ENCODE data around the gene OR8B12. TPM values are rescaled to one million over a fixed set of nuclear protein-coding genes. Genes with fewer than 3 reads are reported as not detected.
"Not testable (repeated sequence)": the region's sequence is repeated elsewhere in the genome, so short reads cannot be mapped to it uniquely, and the experiment has no call there.

OR8B12 gene
- total and polyA plus RNA-seq, 10 of the 15 experiments (the other 5 are each of a cell fraction or from before 2014, with no cell fraction given): not detected

DNA sequence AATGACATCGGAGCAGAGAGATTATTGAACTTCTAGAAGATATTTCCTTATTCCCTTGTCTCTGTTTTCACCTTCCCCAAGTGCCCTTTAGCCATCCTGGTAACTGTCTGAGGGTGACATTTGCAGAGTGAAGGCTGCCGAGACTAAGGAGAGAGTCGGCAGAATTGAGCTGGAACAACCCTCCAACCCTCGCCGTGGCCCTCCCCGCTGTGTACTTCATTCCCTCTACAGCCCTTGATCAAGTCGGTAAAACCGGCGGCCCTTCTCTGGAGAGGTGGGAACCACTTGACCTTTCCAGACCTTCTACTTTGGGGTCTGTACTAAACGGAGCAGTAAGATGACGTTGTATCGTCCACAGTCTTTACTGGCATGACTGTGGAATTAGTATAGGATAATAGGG is 26.1 kb downstream of the OR8B12 start (continued):
- TF ChIP-seq, protein P1, sequence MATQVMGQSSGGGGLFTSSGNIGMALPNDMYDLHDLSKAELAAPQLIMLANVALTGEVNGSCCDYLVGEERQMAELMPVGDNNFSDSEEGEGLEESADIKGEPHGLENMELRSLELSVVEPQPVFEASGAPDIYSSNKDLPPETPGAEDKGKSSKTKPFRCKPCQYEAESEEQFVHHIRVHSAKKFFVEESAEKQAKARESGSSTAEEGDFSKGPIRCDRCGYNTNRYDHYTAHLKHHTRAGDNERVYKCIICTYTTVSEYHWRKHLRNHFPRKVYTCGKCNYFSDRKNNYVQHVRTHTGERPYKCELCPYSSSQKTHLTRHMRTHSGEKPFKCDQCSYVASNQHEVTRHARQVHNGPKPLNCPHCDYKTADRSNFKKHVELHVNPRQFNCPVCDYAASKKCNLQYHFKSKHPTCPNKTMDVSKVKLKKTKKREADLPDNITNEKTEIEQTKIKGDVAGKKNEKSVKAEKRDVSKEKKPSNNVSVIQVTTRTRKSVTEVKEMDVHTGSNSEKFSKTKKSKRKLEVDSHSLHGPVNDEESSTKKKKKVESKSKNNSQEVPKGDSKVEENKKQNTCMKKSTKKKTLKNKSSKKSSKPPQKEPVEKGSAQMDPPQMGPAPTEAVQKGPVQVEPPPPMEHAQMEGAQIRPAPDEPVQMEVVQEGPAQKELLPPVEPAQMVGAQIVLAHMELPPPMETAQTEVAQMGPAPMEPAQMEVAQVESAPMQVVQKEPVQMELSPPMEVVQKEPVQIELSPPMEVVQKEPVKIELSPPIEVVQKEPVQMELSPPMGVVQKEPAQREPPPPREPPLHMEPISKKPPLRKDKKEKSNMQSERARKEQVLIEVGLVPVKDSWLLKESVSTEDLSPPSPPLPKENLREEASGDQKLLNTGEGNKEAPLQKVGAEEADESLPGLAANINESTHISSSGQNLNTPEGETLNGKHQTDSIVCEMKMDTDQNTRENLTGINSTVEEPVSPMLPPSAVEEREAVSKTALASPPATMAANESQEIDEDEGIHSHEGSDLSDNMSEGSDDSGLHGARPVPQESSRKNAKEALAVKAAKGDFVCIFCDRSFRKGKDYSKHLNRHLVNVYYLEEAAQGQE (IDR thresholded peaks at IDR 0.05; ENCODE audit: low read depth, low read length): no peak
- TF ChIP-seq, protein P2, sequence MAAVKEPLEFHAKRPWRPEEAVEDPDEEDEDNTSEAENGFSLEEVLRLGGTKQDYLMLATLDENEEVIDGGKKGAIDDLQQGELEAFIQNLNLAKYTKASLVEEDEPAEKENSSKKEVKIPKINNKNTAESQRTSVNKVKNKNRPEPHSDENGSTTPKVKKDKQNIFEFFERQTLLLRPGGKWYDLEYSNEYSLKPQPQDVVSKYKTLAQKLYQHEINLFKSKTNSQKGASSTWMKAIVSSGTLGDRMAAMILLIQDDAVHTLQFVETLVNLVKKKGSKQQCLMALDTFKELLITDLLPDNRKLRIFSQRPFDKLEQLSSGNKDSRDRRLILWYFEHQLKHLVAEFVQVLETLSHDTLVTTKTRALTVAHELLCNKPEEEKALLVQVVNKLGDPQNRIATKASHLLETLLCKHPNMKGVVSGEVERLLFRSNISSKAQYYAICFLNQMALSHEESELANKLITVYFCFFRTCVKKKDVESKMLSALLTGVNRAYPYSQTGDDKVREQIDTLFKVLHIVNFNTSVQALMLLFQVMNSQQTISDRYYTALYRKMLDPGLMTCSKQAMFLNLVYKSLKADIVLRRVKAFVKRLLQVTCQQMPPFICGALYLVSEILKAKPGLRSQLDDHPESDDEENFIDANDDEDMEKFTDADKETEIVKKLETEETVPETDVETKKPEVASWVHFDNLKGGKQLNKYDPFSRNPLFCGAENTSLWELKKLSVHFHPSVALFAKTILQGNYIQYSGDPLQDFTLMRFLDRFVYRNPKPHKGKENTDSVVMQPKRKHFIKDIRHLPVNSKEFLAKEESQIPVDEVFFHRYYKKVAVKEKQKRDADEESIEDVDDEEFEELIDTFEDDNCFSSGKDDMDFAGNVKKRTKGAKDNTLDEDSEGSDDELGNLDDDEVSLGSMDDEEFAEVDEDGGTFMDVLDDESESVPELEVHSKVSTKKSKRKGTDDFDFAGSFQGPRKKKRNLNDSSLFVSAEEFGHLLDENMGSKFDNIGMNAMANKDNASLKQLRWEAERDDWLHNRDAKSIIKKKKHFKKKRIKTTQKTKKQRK (IDR thresholded peaks at IDR 0.05; ENCODE audit: low read depth, low read length): no peak
- no peak for TF ChIP-seq IRF4 (IDR thresholded peaks at IDR 0.05; ENCODE audit: low read depth, low read length)
- no peak for TF ChIP-seq POU2F2 (IDR thresholded peaks at IDR 0.05; ENCODE audit: borderline replicate concordance, low read depth, low read length)
- no peak for TF ChIP-seq PML (IDR thresholded peaks at IDR 0.05; ENCODE audit: low read length)
- no peak for TF ChIP-seq E2F8 (IDR thresholded peaks at IDR 0.05; ENCODE audit: low read depth, partially characterized antibody)

DNA sequence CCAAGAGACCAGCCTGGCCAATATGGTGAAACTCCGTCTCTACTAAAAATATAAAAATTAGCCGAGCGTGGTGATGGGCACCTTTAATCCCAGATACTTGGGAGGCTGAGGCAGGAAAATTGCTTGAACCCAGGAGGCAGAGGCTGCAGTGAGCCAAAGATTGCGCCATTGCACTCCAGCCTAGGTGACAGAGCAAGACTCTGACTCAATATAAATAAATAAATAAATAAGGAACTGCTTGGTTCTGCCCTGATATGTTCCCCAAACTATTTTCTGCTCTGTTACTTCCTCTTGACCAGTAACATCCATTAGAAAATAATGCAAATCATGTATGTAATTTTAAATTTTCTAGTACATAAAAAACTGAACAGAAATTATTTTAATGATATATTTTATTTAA is 28.8 kb downstream of the OR8B12 start:
- H3K9ac ChIP-seq (ENCODE audit: control insufficient read depth, insufficient read depth, low read length); intact Hi-C loops (cut with micrococcal nuclease; ENCODE audit: unreplicated experiment); in situ Hi-C loops (cut with MboI); H2AFZ ChIP-seq (ENCODE audit: control insufficient read depth, low read depth, low read length); H3K4me3 ChIP-seq; POLR2A ChIA-PET; H3K4me2 ChIP-seq (ENCODE audit: control insufficient read depth, insufficient read depth); H3K36me3 ChIP-seq (ENCODE audit: control insufficient read depth in 2 of 2, insufficient read depth in 2 of 2, low read length in 1 of 2); H3K79me2 ChIP-seq (ENCODE audit: control insufficient read depth, insufficient read depth, low read length); FAIRE-seq; CTCF ChIA-PET; H3K27ac ChIP-seq (ENCODE audit: control insufficient read depth, insufficient read depth); RAD21 ChIA-PET (ENCODE audit: unreplicated experiment); SMC1A ChIA-PET (ENCODE audit: uncharacterized antibody, unreplicated experiment); H3K9me3 ChIP-seq (replicated peaks; ENCODE audit: control insufficient read depth, insufficient read depth, low read length); ATAC-seq; H3K27me3 ChIP-seq (replicated peaks in 1 of 2; ENCODE audit: control insufficient read depth in 2 of 2, insufficient read depth in 2 of 2, low read length in 1 of 2); H4K20me1 ChIP-seq (ENCODE audit: control insufficient read depth, insufficient read depth); DNase-seq (ENCODE audit: low read depth, low spot score); H3K4me1 ChIP-seq (ENCODE audit: control insufficient read depth, insufficient read depth, low read length); BruUV-seq (replicated peaks): not testable (repeated sequence)
- 69% methylated on average over 4 of the region's 4 CpGs for WGBS (ENCODE audit: insufficient coverage, insufficient replicate concordance, low lambda C conversion rate, missing lambda C conversion rate)

Data from GM12878 (cell line).